ENCODE measurements around the gene GPATCH2.

GPATCH2 gene

GRCh38 chr1:217435204-217435603, 195.7 kb downstream of the GPATCH2 start:
- no peak for TF ChIP-seq CTCF (IDR thresholded peaks at IDR 0.05; ENCODE audit: low read depth, low read length, missing control alignments)
- no peak overlapping the region for H3K27ac ChIP-seq
- H3K36me3 ChIP-seq (replicated peaks) = no peaks in the 10 kb centered on the region
- H3K4me3 ChIP-seq (ENCODE audit: low read depth, low read length) = no peak overlapping the region
- in situ Hi-C loops (cut with HindIII; ENCODE audit: low pct_ligation_motif_present, low sequenced_read_pairs) = no loop called here
- DNase-seq = no peak
- H3K27me3 ChIP-seq (replicated peaks) = no peaks in the 10 kb centered on the region

GRCh38 chr1:217433664-217434063, 197.2 kb downstream of the GPATCH2 start:
- in situ Hi-C loops (cut with HindIII; ENCODE audit: low pct_ligation_motif_present, low sequenced_read_pairs) = no loop called here
- Histone ChIP-seq H3K27me3 (replicated peaks) (no peaks in the 10 kb centered on the region), H3K27ac (no peak overlapping the region), H3K4me3 (ENCODE audit: low read depth, low read length) (no peak overlapping the region), H3K36me3 (replicated peaks) (no peaks in the 10 kb centered on the region)
- TF ChIP-seq CTCF (IDR thresholded peaks at IDR 0.05; ENCODE audit: low read depth, low read length, missing control alignments) = no peak
- no peak for DNase-seq

- in situ Hi-C loops (cut with HindIII; ENCODE audit: low pct_ligation_motif_present, low sequenced_read_pairs) = no loop called here
- Histone ChIP-seq H3K27ac (no peak overlapping the region), H3K27me3 (replicated peaks) (no peaks in the 10 kb centered on the region), H3K36me3 (replicated peaks) (no peaks in the 10 kb centered on the region), H3K4me3 (ENCODE audit: low read depth, low read length) (no peak overlapping the region)
- DNase-seq = no peak
- TF ChIP-seq CTCF (IDR thresholded peaks at IDR 0.05; ENCODE audit: low read depth, low read length, missing control alignments) = no peak
Measured at GRCh38 chr1:217432339-217432738, 198.6 kb downstream of the GPATCH2 start.

GRCh38 chr1:217431395-217431794, 199.5 kb downstream of the GPATCH2 start:
- Histone ChIP-seq H3K36me3 (replicated peaks) (no peaks in the 10 kb centered on the region), H3K27ac (no peak overlapping the region), H3K27me3 (replicated peaks) (no peaks in the 10 kb centered on the region), H3K4me3 (ENCODE audit: low read depth, low read length) (no peak overlapping the region)
- TF ChIP-seq CTCF (IDR thresholded peaks at IDR 0.05; ENCODE audit: low read depth, low read length, missing control alignments) = peak; percentile 23
- no peak for DNase-seq
- in situ Hi-C loops (cut with HindIII; ENCODE audit: low pct_ligation_motif_present, low sequenced_read_pairs) = no loop called here

- TF ChIP-seq CTCF (IDR thresholded peaks at IDR 0.05; ENCODE audit: low read depth, low read length, missing control alignments) = no peak
- H3K36me3 ChIP-seq (replicated peaks) = no peaks in the 10 kb centered on the region
- H3K4me3 ChIP-seq (ENCODE audit: low read depth, low read length) = no peak overlapping the region
- no peaks in the 10 kb centered on the region for H3K27me3 ChIP-seq (replicated peaks)
- DNase-seq = no peak
- in situ Hi-C loops (cut with HindIII; ENCODE audit: low pct_ligation_motif_present, low sequenced_read_pairs) = no loop called here
- no peak overlapping the region for H3K27ac ChIP-seq
Measured at GRCh38 chr1:217425422-217425821, 205.5 kb downstream of the GPATCH2 start.

GRCh38 chr1:217419194-217419551, 211.7 kb downstream of the GPATCH2 start:
- Histone ChIP-seq H3K36me3 (replicated peaks) (no peaks in the 10 kb centered on the region), H3K4me3 (ENCODE audit: low read depth, low read length) (no peak overlapping the region), H3K27ac (no peak overlapping the region), H3K27me3 (replicated peaks) (no peaks in the 10 kb centered on the region)
- no peak for TF ChIP-seq CTCF (IDR thresholded peaks at IDR 0.05; ENCODE audit: low read depth, low read length, missing control alignments)
- in situ Hi-C loops (cut with HindIII; ENCODE audit: low pct_ligation_motif_present, low sequenced_read_pairs) = no loop called here
- DNase-seq = no peak

Data from brain microvascular endothelial cell (primary cell).